DOHH2 (cell line): ENCODE data around the gene PXT1.
"Not testable (repeated sequence)": the region's sequence is repeated elsewhere in the genome, so short reads cannot be mapped to it uniquely, and the experiment has no call there.

ENCODE experiments used
- CTCF ChIP-seq: fragments of 200-600 bp; sonication (generic); IDR thresholded peaks from one replicate; pipeline ENCODE4 v1.5.1; 2014; ENCODE audit warnings: antibody characterized with exemption, mild to moderate bottlenecking, low read depth, low read length; ENCODE audit not compliant: poor library complexity, severe bottlenecking
- EZH2phosphoT487 ChIP-seq: fragments of 200-600 bp; sonication (generic); IDR thresholded peaks from 2 replicates; pipeline ENCODE4 v1.6.1; 2017; ENCODE audit warnings: borderline replicate concordance, mild to moderate bottlenecking, antibody characterized with exemption, low read length, moderate library complexity, mixed read lengths

GRCh38 chr6:36409718-36410117, 32.9 kb downstream of the PXT1 start:
- not testable (repeated sequence) for TF ChIP-seq CTCF, EZH2phosphoT487
